Urothelium cell line (cell line): ENCODE data around the gene PRRT1.
"Not testable (repeated sequence)": the region's sequence is repeated elsewhere in the genome, so short reads cannot be mapped to it uniquely, and the experiment has no call there.

ENCODE experiments used
- DNase-seq: peaks from one replicate; pipeline ENCODE4 v3.0.0; 2011; ENCODE audit warnings: low spot score, mixed read lengths
- FAIRE-seq: peaks from 2 replicates; lab custom pipeline; 2011; peaks lifted over from hg19 to GRCh38; lab: Jason Lieb, UNC

Gene PRRT1

GRCh38 chr6:32188381-32189068, 36.8 kb upstream of the PRRT1 start:
- DNase-seq (no peak), FAIRE-seq (no peak)

GRCh38 chr6:32187725-32188380, 36.1 kb upstream of the PRRT1 start:
- FAIRE-seq, DNase-seq: not testable (repeated sequence)

DNA sequence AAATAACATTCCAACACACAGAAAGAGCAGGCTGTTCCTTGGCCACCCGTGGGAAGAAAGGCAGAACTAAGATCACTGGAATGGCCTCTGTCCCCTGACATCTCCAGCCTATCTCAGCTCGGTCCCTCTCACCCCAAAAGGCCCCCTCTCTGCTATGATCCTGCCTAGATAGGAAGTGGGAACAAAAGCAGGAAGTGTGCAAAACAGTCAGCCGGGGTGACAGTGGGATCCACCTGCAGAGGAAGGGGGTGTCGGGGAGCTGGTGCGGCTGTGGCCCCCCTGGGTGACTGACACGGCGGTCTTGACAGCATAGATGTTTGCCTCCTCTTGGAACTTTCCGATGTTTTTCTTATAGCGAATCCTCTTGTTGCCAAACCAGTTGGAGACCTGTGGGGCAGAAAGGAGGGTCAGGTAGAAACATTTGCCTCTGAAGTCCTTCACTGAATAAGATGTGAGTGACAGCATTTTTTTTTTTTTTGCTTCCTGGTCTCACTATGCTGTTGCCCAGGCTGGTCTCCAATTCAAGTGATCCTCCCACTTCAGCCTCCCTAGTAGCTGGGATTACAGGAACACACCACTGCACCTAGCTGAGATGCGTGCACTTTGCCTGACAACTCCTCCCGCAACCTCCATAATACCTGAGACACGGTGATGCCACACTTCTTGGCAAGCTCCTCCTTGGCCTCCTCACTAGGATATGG, 35.4 kb upstream of the PRRT1 start:
- no peak for FAIRE-seq
- no peak for DNase-seq

GRCh38 chr6:32186151-32186840, 34.6 kb upstream of the PRRT1 start:
- FAIRE-seq, DNase-seq: not testable (repeated sequence)

DNA sequence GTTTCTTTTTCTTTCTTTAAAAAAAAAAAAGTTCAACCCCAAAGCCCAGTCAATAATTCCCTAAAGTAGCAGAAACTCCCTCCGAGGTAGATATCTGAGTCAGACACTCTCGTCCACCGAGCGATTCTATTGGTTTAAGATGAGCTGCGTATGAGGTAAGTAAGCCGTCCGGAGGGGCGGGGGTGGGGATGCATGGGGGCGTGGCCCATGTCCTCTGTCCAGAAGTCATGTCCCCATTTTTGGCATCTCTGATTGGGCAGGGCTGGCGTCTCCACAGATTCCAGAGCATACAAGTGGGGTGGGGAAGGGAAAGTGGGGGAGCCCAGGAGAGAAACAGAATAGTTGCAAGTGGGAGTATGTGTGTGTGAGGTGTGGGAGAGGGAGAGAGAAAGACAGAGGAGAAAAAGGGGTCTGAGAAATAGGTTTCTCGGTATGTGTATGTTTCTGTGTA, 34.0 kb upstream of the PRRT1 start:
- DNase-seq = peak; percentile 55
- not testable (repeated sequence) for FAIRE-seq

- FAIRE-seq = no peak
- no peak for DNase-seq
Measured at GRCh38 chr6:32184084-32184640, 32.4 kb upstream of the PRRT1 start, which contains the start of gene AGER. AGER (minus strand) TSS chr6:32184253; CDS start chr6:32184222, 31 bp downstream.

DNA sequence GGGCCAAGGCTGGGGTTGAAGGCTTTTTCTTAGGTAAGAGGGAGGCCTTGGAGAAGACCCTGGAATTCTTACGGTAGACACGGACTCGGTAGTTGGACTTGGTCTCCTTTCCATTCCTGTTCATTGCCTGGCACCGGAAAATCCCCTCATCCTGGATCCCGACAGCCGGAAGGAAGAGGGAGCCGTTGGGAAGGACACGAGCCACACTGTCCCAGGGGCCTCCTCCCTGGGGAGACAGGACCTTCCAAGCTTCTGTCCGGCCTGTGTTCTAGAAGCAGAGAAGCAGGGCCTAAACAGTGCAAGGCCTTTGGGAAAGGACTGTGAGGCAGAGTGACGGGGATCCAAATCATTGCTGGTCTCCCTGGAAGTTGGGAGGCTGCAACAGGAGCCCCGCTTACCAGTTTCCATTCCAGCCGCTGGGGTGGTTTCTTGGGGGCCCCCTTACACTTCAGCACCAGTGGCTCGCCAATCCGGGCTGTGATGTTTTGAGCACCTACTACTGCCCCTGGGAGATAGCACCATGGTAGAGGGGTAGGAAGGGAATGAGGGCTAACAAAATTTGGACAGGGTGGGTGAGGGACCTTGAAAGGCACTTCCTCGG, 31.8 kb upstream of the PRRT1 start:
- no peak for DNase-seq
- no peak for FAIRE-seq

DNA sequence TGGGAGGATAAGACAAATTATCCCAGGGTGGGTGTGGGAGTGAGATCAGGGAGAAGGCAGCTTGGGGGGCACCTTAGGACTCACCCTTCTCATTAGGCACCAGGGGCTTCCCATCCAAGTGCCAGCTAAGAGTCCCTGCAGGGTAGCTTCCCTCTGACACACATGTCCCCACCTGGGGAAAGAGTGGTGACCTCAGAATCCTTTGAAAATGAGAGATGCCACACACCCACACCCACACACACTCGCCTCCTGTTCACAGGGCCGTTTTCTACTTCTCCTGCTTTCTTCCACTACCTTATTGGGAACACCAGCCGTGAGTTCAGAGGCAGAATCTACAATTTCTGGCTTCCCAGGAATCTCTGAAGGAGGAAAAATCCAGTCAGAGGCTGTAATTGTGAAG, 31.3 kb upstream of the PRRT1 start:
- no peak for FAIRE-seq
- DNase-seq = no peak

DNA sequence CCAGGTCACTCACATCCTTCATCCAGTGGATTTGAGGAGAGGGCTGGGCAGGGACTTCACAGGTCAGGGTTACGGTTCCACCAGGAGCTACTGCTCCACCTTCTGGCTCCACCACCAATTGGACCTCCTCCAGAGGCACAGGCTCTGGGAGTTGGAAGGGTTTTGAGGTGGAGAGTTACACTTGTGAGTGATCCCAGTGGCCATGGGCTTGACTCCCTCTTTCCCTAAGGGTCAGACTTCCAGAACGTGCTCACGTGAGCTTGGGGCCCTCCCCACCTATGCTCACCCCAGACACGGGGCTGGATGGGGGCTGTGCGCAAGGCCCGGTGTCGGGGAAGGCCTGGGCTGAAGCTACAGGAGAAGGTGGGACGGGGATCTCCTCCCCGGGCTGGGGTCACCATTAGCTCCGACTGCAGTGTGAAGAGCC, 30.8 kb upstream of the PRRT1 start:
- no peak for FAIRE-seq
- no peak for DNase-seq

DNA sequence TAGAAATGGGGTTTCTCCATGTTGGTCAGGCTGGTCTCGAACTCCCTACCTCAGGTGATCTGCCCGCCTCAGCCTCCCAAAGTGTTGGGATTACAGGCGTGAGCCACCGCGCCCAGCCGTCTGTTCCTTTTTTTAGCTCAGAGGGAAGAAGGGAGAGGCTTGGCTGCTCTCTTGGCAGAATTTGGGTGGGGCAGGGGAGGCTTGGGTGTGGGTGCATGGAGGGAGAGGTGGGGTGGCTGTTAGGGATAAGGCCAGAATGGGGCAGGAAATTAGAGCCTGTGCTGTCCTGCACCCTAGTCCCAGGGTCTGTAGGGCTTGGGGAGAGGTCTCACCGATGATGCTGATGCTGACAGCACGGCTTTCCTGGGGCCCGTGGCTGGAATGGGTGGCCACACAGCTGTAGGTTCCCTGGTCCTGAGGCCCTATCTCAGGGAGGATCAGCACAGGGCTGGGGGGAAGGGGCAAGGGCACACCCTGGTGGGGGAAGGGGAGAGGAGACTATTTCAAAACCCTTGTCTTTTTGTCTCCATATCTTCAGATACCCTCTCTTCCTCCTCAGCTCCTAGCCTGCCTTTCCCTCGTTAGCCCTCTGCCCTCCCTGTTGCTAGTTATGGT, 30.3 kb upstream of the PRRT1 start:
- FAIRE-seq = no peak
- DNase-seq = no peak

DNA sequence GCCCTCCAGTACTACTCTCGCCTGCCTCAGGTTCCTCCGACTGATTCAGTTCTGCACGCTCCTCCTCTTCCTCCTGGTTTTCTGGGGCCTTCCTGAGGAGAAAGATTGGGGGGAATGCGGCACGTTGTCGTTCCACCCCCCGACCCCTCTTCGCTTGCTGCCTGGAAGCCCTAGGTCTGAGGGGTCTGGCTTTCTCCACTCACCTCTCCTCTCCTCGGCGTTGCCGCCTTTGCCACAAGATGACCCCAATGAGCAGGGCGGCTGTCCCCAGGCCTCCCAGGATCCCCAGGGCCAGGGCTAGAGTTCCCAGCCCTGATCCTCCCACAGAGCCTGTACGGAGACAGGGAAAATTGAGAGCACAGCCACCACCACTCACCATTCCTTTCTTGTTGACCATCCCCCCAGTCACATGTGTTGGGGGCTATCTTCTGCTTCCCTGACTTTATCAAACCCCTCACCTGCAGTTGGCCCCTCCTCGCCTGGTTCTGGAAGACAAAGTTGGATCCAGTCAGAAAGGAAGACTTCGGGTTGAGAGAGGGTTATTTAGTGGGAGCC, 29.5 kb upstream of the PRRT1 start:
- FAIRE-seq = no peak

DNA sequence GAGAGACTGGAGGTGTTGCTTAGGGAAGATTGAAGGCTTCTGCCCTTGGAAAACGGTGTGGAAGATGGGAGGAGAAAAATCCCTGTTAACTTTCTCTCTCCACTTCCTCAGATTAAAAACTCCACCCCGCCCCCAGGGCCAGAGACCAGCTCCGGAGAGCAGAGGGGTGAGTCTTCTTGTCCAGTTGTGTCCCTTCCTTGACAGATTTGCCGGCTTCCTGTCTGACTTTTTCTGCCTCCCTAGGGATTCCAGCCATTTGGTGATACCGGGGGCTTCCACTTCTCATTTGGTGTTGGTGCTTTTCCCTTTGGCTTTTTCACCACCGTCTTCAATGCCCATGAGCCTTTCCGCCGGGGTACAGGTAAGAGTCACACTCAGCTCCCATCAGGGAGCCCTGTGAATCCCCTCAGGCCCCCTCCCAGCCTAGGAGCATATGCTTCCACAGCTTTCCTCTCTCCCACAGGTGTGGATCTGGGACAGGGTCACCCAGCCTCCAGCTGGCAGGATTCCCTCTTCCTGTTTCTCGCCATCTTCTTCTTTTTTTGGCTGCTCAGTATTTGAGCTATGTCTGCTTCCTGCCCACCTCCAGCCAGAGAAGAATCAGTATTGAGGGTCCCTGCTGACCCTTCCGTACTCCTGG, 28.1 kb upstream of the PRRT1 start:
- FAIRE-seq (no peak), DNase-seq (no peak)

More for the DNA sequence above, 29.5 kb upstream of the PRRT1 start:
- DNase-seq = no peak

- FAIRE-seq (no peak), DNase-seq (no peak)
Measured at GRCh38 chr6:32178547-32179440, 27.1 kb upstream of the PRRT1 start.

- peak; percentile 74 for FAIRE-seq
- peak; percentile 95 for DNase-seq
Measured at GRCh38 chr6:32177788-32178546, 26.2 kb upstream of the PRRT1 start, which contains the start of gene RNF5. RNF5 (plus strand) TSS chr6:32178405; CDS start chr6:32178512, 107 bp downstream.

GRCh38 chr6:32177183-32177787, 25.5 kb upstream of the PRRT1 start:
- DNase-seq = no peak
- no peak for FAIRE-seq

- DNase-seq = no peak
- no peak for FAIRE-seq
Measured at GRCh38 chr6:32176476-32177182, 24.9 kb upstream of the PRRT1 start.
